NCI-H2107 treated with DMSO at 0.1 percent for 48 hours (cell line): ENCODE measurements around the gene DYRK1A.

Source experiments
- DNase-seq: peaks from one replicate; lab custom pipeline; 2025; ENCODE audit not compliant: unreplicated experiment; lab: John Stamatoyannopoulos, UW

The DYRK1A gene

GRCh38 chr21:37447288-37447936, 80.8 kb downstream of the DYRK1A start:
- DNase-seq, result no peak

GRCh38 chr21:37449302-37449937, 82.8 kb downstream of the DYRK1A start:
- no peak for DNase-seq

- DNase-seq, result no peak
These were observed 83.9 kb downstream of the DYRK1A start for GRCh38 chr21:37450445-37450941.

- no peak for DNase-seq
These were observed 84.9 kb downstream of the DYRK1A start for GRCh38 chr21:37451446-37451845.

- no peak for DNase-seq
These were observed 85.7 kb downstream of the DYRK1A start for GRCh38 chr21:37452227-37452626.

DNA sequence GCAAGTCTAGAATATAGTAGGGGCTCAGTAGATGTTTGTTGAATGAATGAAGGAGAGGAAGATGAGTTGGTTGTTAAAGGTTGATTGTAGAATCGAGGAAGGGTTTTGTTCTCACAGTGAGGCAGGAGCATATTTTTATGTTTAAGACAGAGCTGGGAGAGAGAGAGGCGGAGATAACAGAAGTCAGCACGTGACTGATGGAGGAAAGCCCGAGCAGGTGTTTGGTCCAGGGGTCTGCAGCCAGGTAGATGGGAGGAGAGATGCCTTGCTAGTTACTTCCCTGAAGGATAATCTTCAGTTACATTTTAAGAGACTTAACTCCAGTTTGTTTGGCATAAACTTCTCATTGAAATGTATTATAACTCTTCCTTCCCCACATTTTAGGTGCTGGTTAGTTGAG, 86.8 kb downstream of the DYRK1A start:
- DNase-seq, result no peak

GRCh38 chr21:37454869-37455503, 88.4 kb downstream of the DYRK1A start:
- DNase-seq, result no peak

- DNase-seq, result no peak
These were observed 88.9 kb downstream of the DYRK1A start for GRCh38 chr21:37455504-37455911.

- DNase-seq, result no peak
These were observed 92.2 kb downstream of the DYRK1A start for GRCh38 chr21:37458669-37459276.

DNA sequence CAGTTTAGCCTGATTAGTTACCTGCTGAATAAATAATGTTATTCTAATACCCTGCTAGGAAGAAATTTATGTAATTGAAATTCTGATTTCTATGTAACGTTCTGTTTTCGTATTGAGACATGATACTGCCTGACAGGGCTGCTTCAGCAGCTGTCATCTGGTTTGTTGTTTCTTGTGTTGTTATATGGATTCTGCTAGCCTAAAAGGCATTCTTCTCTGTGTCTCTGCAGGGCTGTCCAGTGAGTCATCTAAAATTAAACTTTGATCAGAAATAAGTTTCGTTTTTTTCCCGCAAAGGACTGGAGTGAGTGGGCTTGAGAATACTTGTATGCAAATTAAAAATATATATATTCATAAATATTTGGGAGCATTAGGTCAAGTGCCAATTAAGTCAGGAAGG, 93.0 kb downstream of the DYRK1A start:
- no peak for DNase-seq

DNA sequence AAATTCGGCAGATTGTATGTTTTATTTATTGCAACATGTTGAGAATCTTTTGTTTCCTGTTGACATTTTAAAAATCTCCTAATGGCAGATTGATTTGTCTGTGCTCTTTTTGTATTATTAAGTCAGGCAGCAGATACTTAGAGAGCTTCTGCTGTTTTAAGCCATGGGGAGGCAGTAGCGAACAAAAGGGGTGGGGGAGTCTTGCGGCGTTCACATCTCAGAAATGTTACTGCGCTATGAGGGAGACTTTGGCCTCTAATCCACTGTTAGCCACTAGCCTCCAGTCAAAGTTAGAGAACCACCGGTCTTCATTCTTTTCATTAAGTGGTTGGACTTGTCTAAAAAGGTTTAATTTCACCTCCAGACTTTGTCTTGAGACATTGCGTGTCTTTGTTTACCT, 93.6 kb downstream of the DYRK1A start:
- DNase-seq, result no peak

DNA sequence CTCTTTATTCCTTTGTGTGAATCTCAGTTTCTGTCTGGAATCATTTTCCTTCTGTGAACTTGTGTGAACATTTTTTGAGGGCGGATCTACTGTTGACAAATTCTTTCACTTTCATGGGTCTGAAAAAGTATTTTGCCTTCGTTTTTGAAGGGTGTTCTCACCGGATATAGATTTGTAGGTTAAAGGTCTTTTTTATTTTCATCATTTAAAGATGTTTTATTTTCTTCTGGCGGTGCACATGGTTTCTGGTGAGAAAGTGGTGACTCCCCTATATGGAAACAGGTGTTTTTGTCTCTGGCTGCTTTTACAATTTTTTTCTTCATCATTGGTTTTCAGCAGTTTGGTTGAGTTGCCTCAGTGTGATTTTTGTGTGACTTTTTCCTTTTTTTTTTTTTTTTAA, 94.9 kb downstream of the DYRK1A start:
- no peak for DNase-seq

- no peak for DNase-seq
These were observed 95.7 kb downstream of the DYRK1A start for GRCh38 chr21:37462087-37462861.

DNA sequence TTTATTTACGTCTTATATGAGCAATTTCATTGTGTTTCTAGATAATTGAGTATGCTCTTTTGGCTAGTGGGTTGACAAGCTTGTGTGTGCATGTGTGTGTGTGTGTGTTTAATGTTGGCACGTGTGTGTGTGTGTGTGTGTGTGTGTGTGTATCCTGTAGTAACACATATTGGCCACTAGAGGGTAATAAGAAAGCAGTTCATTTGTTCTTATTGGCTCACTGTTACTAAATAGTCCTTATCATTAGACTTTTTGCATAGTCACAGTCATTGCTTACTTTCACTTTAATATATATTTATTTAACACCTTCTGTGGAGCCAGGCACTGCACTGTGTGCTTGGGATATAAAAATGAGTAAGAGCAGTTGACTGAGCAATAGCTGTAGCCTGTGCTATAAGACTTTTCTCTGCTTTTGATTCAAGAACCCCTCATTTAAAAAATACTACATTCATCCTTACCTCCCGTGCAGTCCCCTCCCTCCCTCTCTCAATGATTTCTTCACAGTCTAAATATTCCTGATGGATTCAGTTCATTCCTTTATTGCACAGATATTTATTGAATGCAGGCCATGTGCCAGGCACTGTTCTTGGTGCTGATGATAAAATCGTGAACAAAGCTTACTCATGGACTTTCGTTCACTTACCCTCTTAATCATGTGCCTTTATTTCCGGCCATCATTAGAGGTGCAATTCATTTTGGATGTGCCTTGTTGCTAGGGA, 96.7 kb downstream of the DYRK1A start:
- peak; percentile 19 for DNase-seq

DNA sequence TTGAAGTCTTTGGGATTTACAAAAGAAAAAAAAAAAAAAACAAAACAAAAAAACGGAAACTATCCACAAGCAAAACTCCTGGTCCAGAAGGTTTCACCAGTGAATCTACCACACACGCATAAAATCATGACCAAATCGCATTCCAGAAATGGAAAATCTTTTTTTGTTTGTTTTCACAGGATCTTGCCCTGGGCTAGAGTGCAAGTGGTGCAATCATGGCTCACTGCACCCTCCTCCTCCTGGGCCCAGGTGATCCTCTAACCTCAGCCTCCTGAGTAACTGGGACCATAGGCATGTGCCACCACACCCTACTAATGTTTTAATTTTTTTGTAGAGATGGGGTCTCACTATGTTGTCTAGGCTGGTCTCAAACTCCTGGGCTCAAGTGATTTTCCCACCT, 100.5 kb downstream of the DYRK1A start:
- DNase-seq, result no peak

- no peak for DNase-seq
These were observed 102.3 kb downstream of the DYRK1A start for GRCh38 chr21:37468909-37469308.

GRCh38 chr21:37469441-37469840, 102.9 kb downstream of the DYRK1A start:
- no peak for DNase-seq

- DNase-seq, result no peak
These were observed 106.0 kb downstream of the DYRK1A start for GRCh38 chr21:37472581-37472980.

- no peak for DNase-seq
These were observed 106.9 kb downstream of the DYRK1A start for GRCh38 chr21:37473491-37473890.

- no peak for DNase-seq
These were observed 107.8 kb downstream of the DYRK1A start for GRCh38 chr21:37474342-37474741.
